ENCODE measurements around the gene MYCBP2.

GRCh38 chr13:77009011-77009410 is 317.9 kb downstream of the MYCBP2 start:
- TF ChIP-seq, protein P1, sequence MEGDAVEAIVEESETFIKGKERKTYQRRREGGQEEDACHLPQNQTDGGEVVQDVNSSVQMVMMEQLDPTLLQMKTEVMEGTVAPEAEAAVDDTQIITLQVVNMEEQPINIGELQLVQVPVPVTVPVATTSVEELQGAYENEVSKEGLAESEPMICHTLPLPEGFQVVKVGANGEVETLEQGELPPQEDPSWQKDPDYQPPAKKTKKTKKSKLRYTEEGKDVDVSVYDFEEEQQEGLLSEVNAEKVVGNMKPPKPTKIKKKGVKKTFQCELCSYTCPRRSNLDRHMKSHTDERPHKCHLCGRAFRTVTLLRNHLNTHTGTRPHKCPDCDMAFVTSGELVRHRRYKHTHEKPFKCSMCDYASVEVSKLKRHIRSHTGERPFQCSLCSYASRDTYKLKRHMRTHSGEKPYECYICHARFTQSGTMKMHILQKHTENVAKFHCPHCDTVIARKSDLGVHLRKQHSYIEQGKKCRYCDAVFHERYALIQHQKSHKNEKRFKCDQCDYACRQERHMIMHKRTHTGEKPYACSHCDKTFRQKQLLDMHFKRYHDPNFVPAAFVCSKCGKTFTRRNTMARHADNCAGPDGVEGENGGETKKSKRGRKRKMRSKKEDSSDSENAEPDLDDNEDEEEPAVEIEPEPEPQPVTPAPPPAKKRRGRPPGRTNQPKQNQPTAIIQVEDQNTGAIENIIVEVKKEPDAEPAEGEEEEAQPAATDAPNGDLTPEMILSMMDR (IDR thresholded peaks at IDR 0.05), result no peak
- TF ChIP-seq POLR2A (IDR thresholded peaks at IDR 0.05), result no peak
